CD4-positive, alpha-beta T cell treated with Interleukin-15 for 4 hours (primary cell): ENCODE measurements around the gene CPNE5.

Experiments used
- DNase-seq: peaks from one replicate; pipeline ENCODE4 v3.0.0-alpha.2; 2020; ENCODE audit warnings: low spot score

The CPNE5 gene

DNA sequence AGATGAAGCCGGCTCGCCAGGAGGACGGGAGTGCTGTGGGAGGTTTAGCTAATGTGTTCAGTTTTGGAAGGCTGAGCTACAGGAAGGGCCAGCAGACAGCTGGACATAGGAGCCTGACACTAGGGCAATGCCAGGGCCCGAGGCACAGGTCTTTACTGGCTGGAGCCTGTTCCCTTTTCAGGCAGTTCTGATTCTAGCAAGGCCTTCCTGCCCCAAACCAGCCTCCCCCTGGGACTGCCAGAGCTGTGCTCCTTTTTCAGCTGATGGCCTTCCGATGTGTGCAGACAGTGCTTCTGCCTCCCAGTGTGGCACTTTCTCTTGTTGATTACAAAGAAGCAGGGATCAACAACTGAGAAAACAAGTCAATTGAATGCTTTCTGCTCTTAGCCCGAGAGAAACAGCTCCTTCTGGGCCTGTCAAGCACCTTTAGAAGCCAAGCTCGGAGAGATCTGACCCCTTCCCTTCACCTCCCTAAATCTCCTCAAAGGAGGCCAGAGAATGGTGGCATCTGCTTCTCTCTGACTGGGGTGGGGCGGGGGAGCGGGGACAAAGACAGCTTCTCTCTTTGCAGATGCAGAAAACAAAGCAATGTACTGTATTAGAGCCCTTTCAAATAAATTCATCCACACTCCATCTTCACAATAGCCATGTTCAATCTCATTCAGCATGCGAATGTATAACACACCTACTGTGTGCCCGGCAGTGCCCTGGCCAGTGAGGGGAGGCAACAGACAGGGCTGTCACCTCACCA, 78.4 kb downstream of the CPNE5 start:
- DNase-seq, result no peak

DNA sequence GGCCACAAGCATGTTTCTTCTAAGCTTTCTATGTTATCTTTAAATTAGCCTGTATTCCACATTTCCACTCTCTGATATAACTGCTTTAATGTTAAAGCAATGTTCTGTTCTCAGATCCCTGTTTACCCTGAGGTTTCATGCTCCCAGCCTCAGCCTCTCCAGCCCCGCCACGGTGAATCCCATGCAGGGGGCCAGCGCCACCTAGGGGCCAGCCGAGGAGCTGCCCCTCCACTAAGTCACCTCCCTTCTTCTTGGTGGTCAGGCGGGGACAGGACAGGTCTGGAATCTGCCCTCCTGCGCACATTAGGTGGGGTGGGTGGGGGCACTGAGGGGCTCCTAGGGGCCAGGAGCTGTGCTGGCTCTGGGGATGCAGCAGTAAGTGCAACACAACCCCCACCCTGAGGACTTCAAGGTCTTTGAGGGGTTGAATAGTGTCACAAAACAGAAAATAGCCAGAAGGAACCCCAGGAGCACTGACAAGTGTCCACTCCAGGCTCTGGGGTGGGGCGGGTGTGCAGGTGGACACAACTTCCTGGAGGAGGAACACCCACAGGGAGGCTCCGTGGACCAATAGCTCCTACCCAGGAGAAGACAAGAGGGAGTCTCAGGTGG, 80.0 kb downstream of the CPNE5 start:
- DNase-seq, result peak; percentile 84

DNA sequence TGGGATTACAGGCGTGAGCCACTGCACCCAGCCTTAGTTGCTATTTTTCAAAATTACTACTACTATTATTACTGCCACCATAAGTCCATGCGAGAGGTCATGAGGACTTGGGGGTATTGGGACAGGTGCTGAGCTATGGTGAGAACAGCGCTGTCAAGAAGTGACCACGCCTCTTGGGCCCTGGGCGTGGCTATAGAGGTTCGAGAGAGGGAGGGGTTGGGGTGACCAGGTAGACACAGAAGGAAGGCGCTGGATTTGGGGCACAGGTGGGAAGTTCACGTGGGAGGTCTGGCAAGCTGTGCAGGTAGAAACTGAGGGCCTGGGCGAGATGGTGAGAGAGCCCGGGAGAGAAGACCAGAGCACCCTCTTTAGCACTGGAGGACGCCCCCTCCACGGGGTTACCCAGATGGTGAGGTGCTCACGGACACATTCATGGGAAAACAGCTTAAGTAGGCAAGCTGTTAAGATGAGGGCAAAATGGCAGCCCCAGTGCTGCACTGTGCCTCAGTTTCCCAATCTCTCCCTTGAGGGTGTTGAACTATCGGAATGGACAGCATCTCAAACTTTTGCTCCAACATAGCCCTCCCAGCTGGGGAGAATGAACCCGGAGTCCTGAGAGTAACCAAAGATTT, 80.6 kb downstream of the CPNE5 start:
- no peak for DNase-seq

DNA sequence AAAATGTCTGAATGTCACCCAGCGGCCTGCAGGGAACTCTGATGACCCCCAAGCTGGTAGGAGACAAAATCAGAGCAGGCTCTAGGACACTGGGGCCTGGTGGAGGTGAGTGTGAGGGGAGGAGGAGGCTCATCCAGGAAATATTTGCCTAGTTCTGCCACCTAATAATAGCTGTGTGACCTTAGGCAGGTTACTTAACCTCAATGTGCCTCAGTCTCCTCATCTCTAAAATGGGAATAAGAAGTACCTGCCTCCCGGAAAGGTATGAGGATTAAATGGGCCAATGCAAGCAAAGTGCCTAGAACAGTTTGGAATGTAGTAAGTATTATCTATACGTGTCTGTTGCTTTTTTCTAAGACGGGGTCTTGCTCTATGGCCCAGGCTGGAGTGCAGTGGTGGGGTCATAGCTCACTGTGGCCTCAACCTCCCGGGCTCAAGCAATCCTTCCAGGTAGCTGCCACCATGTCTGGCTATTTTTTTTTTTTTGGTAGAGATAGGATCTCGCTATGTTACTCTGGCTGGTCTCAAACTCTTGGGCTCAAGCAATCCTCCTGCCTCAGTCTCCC, 81.2 kb downstream of the CPNE5 start:
- DNase-seq, result no peak

DNA sequence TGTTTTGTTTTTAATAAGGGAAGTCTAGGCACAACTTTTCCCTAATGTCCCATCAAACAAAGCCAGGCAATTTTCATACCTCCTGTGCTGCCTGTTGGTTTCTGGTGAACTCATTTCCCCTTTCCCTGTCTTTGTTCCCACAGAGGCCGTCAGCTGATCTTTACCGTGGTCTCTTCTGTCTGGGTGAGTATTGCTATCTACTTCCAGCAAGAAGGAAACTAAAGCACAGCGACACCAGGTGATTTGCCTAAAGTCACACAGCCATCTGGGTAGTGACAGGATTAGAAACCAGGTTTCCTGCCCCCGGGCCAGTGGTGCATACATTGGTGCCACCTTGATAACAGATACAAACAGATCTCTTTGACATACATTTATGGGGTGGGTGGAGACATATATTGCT, 82.0 kb downstream of the CPNE5 start:
- peak; percentile 65 for DNase-seq

DNA sequence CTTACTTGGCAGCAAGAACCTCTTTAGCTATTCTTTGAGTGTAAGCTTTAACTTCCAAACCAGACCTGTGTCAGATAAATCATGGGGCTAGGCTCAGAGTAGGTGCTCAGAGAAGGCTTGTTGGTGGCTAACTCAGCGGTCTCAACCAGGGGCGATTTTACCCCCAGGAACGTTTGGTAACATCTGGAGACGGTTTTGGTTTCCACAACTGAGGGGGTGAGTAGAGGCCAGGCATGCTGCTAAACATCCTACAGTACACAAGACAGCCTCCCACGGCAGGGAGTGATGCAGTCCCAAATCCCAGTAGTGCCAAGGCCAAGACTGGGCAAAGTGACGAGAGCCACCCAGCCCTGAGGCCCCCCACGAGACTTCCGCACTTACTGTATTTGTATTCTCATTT, 82.5 kb downstream of the CPNE5 start:
- no peak for DNase-seq

DNA sequence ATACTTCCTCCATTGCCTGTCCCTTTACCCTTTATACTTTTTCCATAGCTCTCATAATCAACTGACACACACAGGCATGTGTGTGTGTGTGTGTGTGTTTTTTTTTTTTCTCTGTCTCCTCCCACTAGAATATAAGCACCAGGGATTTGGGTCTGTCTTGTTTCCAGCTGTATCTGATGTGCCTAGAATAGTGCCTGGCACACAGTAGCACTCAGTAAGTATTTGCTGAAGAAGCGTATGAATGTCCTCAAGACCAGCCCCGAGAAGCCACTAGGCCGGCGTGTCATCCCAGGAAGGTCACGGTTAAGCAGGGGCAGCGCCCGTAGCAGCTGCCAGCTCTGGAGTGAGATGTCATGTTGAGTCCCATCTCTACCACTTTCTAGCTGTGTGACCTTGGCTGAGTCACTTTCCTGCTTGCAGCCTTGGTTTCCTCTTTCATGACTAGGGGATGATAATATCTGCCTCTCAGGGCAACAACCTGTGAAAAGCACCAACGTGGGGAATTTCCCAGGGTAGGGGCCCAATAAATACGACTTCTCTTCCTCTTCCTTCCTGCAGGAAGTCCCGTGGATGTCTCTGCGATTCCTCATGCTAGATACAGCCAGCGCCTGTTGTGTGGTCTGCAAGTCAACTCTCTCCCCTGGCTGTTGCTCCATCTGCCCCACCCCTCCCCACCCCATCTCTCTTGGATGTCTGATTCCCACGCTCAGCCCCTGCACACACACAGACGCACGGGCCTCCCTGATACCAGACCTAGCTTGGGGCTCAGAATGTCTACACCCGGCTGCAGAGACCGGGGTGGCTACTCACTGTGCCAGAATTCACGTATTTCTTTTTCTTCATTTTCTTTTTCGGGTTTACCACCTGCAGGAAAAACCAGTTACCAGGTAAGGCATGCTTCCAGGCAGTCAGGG, 83.6 kb downstream of the CPNE5 start:
- peak; percentile 92 for DNase-seq

DNA sequence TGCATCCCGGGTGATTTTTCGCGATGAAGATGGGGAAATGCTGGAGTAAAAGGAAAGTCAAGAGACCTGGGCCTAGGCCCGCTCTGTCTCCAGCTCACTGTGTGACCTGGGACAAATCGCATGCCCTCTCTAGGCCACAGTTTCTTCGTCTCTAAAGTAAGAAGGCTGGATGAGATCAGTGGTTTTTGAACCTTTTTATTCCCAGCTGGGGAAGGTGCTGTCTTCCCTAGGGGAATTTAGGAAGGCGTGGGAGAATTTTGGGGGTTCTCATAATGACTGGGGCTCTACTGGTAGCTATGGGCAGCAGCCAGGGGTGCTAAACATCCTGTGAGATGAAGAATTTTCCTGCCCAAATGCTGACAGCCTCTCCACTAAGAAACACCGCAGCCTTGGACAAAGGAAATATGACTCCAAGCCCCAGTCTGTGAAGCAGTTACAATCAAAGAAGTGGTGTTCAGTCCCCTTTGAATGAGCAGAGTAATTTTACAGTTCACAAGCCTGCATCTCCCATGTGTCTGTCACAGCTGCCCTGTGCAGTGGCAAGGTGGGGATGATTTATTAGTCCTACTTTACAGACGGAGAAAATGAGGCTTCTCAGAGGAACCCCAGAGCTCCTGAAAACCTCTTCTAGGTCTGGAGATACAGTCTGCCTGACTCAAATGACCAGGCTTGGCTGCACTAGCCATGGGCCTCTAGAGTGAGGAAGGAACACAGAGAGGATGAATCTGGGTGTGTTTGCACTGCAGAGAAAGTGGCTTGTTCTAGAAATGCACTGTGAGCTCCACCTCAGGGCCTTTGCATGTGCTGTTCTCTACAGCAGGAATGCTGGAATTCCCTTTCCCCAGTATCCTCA, 84.4 kb downstream of the CPNE5 start:
- DNase-seq, result no peak

DNA sequence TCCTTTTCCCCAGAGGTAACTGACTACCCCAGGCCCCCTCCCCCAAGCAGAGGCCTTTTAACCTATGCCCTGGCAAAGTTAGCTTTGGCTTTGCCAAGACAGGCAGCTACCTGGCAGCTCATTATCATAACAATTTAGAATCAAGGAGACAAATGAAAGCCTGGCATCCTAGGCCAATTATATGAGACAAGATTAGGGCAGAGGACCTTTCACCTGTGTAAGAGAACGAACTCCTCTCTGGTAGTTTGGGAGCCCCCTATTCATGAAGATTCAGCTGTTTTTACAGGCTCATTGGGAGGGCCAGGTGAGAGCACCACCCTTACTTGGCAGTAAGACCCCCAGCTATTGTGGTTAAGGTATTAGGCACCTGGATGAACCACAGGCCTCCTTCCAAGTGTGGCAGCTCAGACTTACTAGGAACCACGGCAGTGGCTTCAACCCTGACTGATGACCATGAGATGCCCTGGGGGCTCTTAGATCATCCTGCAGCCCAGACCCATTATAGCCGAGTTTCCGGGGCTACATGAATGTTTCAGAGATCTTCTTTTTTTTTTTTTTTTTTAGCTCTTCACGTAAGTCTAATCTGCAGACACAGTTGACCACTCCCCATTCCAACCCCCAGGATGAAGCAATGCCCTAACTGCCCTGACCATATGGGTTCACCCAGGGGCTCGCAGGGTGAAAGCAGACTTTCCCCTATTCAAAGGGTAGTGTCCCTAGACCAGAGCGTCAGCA, 85.4 kb downstream of the CPNE5 start:
- no peak for DNase-seq

DNA sequence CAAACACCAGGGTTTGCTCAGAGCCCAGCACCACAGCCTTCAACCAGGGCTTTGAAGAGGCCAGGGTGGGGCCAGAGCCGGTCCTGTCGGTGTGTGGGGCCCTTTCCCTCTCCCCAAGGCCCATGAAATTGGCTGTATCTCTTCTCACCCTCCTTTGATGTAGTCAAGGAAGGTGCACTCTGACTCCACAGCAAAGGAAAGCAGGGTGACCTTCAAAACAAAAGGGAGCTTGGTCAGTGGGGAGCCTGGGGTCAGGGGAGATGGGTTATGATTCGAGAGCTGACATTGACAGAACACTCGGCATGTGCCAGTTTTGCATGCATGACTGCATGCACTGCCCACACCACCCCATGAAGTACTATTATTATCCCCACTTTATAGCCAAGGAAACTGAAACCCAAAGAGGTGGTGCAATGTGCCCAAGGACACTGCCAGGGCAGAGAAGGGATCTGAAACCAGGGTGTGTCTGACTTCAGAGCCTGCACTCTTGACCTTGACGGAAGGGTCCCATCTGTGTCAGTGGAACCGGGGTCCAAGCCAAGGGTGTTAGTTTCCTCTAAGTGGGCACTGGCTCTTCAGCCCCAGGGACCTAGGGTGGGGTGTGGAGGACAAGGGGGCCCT, 86.2 kb downstream of the CPNE5 start:
- no peak for DNase-seq

DNA sequence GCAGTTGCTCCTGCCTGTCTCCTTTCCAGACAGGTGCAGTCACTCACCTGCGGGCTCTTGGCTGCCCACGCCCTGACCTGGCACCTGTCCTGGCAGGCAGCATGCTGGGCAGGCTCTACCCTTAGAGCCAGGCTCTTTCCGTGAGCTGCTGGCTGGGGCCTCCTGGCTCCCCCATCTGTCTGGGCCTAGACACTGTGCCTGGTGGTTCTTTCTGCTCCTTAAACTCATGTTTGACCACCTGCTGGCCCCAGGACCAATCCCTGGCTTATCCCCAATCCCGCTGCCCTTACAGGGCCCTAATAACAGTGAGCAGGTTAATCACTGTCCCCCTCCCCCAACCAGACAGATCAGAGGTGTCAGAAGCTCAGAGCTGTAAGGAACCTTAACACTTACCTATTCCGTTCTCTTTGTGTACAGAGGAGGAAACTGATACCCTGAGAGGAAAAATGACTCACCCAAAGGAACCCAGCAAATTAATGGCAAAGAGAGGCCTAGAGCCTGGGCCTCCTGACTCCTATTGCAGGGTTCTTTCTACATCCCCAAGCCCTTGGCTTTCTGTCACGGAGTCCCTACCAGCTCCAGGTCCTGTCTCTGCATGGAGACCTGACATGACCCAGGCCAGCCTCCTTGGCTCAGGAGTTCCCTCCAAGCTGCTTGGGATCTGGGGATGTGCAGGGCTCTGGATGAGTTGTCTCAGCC, 86.9 kb downstream of the CPNE5 start:
- peak; percentile 53 for DNase-seq

DNA sequence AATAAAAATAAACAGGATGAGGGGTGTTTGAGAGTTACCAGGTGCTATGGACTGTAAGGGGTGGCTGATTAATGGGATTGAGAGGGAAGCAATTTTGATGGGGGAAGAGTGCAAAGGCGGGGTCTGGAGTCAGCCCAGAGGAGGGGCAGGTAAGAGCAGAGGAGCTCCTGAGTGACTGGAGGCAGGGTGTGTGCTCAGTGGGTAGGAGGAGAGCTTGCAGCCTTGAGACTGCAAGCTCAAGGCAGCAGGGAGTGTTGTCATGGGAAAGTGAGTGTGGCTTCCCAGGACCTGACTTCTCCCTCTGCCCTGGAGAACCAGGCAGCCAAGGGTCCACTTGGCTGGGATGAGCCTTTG, 87.4 kb downstream of the CPNE5 start:
- no peak for DNase-seq

DNA sequence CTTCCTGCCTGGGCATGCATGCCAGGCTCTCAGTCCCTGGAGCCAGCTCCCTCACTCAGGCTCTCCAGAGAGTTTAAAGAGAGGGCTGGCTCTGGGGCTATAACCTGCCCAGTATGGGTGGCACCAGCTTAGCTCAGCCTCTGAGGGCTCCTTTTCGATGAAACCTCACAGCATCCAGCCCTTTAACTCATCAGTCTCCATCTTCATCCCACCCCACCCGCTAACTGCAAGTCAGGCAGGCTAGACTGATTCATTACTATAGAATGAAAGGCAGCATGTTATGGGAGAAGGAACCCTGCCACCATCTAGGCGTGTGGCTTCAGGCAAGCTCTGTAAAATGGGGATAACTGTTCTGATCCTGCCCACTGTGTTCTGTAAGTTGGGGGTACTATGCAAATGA, 88.2 kb downstream of the CPNE5 start:
- no peak for DNase-seq

DNA sequence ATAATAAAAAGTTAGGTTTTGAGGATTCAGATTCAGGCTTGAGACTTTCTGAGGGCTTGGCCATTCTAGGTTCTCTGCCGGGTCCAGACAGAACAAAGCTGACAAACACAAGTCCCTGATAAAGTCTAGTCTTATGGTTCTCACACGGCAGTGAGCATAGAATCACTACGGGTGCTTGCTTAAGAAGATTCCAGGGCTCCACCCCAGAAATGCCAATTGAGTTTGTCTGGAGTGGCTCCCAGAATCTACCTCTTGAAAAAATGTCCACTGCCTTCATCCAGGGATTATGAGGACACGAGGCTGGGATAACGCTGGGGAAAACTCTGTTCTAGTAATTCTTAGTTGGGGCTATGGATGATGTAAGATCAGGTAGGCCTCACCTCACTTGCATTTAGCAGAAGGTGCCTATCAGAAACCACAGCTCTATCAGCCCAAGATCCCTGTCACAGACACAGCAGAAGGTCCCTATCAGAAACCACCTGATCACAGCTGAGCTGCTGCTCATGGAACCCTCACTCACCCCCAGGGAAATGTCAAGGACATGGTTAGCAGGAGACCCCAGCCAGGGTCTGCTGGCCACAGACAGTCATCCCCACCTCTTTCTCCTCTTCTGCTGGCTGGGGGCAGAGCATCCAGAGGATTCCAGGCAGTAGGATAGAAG, 89.3 kb downstream of the CPNE5 start:
- no peak for DNase-seq

DNA sequence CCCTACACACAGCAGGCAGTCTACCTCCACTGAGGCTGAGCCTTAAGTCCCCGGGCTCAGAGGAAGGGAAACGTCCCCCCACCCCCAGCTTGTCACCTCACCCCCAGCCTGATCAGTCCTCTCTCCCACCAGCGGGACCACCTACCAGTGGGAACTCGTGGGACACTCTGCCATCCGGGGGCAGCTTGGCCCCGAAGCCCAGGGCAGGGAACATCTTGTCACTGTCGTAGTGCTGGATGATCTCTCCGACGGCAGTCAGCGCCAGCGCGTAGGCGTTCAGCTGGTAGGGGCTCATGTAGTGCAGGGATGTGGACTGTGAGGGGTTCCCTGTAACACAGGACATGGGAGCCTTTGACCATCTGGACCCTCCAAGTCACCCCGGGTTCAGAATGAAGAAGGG, 93.0 kb downstream of the CPNE5 start:
- DNase-seq, result no peak

DNA sequence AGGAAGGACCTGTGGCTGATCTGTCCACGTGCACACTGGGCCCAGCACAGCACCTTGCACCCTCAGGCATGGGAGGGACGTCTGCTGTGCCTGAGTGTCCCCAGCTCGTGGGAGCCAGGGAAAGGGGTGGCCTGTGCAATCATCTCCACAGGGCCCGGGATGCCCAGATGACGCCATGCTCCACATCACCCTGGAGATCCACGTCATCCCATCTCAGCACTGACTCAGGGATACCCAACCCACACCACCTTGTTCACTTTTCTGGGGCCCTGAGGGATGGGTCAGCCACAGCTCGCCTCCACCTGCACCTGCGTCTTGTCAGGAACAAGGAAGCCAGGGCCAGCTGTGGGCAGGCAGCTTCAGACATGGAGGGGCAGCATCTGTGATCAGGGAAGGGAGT, 93.4 kb downstream of the CPNE5 start:
- no peak for DNase-seq

DNA sequence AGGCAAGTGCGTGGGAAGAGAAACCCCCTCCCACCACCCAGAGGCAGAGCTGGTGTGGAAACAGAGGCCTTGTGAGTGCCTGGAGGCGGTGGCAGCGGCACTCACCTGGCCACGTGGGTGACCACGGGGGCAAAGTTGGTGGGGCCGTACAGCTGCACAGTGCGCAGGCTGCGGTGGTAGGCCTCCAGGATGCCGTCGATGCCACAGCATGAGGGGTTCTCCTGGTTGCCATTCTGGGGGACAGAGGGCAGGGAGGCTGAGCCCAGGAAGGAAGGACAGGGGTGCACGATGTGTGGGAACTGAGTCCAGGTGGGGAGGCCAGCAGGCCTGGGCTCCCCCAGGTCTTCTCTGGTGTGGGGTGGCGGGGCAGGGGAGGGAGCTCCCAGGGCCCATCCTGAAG, 94.0 kb downstream of the CPNE5 start:
- no peak for DNase-seq

DNA sequence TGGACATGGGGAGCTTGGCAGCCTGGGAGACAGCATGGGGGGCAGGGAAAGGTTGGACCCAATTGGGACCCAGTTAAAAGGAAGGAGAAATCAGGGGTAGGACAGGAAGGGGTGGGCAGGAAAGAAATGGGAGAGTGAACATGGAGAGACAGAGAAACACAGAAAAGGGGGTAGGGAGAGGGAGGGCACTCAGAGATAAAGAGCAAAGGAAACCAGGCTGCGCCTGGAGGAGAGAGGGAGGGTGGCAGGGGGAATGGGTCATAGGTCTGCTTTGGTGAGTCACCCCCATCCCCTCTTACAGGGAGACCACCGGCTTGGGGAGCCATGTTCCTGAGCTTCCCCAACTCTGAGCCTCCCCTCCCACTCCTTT, 95.0 kb downstream of the CPNE5 start:
- no peak for DNase-seq
